ENCODE measurements around the gene MPP1.

DNA sequence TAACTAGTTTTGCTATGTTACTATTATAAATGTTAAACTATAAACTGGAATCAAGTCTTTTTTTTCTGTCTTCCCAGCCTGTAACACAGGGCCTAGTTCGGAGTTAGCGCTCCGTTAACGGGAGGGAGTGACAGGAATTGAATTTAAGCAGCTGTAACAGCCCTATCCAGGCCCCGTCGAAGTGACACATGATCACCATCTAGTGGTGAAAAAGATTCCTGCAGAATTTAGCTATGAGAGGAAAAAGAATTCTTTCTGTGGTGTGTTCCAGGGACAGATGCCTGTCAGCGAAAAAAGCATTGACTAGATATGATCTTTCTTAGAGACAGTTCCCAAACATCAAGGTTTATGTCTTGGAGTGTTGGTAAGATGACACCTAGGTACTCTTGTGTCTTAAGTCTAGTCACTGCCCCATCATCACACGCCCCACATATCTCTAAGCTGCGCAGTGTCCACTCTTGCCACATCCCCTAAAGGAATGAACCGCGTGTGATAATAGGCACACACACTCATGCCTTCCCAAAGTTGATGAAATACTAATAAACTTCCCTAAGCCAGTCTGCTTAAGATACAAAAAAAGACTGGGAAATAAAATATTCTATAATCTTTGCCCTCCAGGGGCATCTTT lies 56.5 kb downstream of the MPP1 start:
- TF ChIP-seq, protein P1, sequence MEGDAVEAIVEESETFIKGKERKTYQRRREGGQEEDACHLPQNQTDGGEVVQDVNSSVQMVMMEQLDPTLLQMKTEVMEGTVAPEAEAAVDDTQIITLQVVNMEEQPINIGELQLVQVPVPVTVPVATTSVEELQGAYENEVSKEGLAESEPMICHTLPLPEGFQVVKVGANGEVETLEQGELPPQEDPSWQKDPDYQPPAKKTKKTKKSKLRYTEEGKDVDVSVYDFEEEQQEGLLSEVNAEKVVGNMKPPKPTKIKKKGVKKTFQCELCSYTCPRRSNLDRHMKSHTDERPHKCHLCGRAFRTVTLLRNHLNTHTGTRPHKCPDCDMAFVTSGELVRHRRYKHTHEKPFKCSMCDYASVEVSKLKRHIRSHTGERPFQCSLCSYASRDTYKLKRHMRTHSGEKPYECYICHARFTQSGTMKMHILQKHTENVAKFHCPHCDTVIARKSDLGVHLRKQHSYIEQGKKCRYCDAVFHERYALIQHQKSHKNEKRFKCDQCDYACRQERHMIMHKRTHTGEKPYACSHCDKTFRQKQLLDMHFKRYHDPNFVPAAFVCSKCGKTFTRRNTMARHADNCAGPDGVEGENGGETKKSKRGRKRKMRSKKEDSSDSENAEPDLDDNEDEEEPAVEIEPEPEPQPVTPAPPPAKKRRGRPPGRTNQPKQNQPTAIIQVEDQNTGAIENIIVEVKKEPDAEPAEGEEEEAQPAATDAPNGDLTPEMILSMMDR (IDR thresholded peaks at IDR 0.05) = peak; percentile 82 to 85 (median 82)
- TF ChIP-seq POLR2A (IDR thresholded peaks at IDR 0.05) = no peak
